HepG2 (cell line): ENCODE measurements around the gene CCT4. TPM values are rescaled to one million over a fixed set of nuclear protein-coding genes. Genes with fewer than 3 reads are reported as not detected.

Experiments
- BRD4 ChIP-seq: sonication (generic); formaldehyde crosslinking; IDR thresholded peaks from 2 replicates; pipeline ENCODE4 v1.4.0; 2020; ENCODE audit warnings: missing genetic modification reagents
- ELF1 ChIP-seq: sonication (generic); formaldehyde crosslinking; IDR thresholded peaks from 2 replicates; pipeline ENCODE4 v1.4.0; 2020; ENCODE audit warnings: missing genetic modification reagents
- HNF4A ChIP-seq: sonication (generic); formaldehyde crosslinking; IDR thresholded peaks from 2 replicates; pipeline ENCODE4 v1.4.0; 2020; ENCODE audit warnings: missing genetic modification reagents
- KDM6A ChIP-seq: IDR thresholded peaks from 2 replicates; pipeline ENCODE4 v1.6.1; 2016; ENCODE audit warnings: low read depth
- NFIC ChIP-seq: IDR thresholded peaks from 2 replicates; pipeline ENCODE4 v1.6.1; 2012; ENCODE audit warnings: mild to moderate bottlenecking, low read length, inconsistent platforms
- RBFOX2 ChIP-seq: fragments of 200-400 bp; formaldehyde crosslinking; IDR thresholded peaks from 2 replicates; pipeline ENCODE4 v1.6.1; 2017; ENCODE audit warnings: low read depth, mild to moderate bottlenecking, low read length
- SNAPC2 ChIP-seq: sonication (generic); formaldehyde crosslinking; IDR thresholded peaks from 2 replicates; pipeline ENCODE4 v1.8.1; 2022; ENCODE audit warnings: mild to moderate bottlenecking, missing genetic modification reagents
- TBL1XR1 ChIP-seq: fragments of 150-350 bp; IDR thresholded peaks from 2 replicates; pipeline ENCODE4 v1.6.1; 2014; ENCODE audit warnings: borderline replicate concordance, low read length; ENCODE audit not compliant: partially characterized antibody
- TOPORS ChIP-seq: sonication (generic); formaldehyde crosslinking; IDR thresholded peaks from 2 replicates; pipeline ENCODE4 v1.8.0; 2023; ENCODE audit warnings: mild to moderate bottlenecking, missing genetic modification reagents
- YEATS2 ChIP-seq: sonication (generic); formaldehyde crosslinking; IDR thresholded peaks from 2 replicates; pipeline ENCODE4 v1.4.0; 2020; ENCODE audit warnings: missing genetic modification reagents, borderline replicate concordance
- ZNF34 ChIP-seq: sonication (generic); formaldehyde crosslinking; IDR thresholded peaks from 2 replicates; pipeline ENCODE4 v1.4.0; 2020; ENCODE audit warnings: mild to moderate bottlenecking, missing genetic modification reagents, borderline replicate concordance
- ZNF446 ChIP-seq: sonication (generic); formaldehyde crosslinking; IDR thresholded peaks from 2 replicates; pipeline ENCODE4 v1.5.0; 2020; ENCODE audit warnings: mild to moderate bottlenecking, missing genetic modification reagents
- ZNF556 ChIP-seq: sonication (generic); formaldehyde crosslinking; IDR thresholded peaks from 2 replicates; pipeline ENCODE4 v1.4.0; 2020; ENCODE audit warnings: mild to moderate bottlenecking, missing genetic modification reagents, borderline replicate concordance
- ZNF674 ChIP-seq: sonication (generic); formaldehyde crosslinking; IDR thresholded peaks from 2 replicates; pipeline ENCODE4 v1.5.0; 2020; ENCODE audit warnings: low read depth, mild to moderate bottlenecking, missing genetic modification reagents
- ZNF841 ChIP-seq: sonication (generic); formaldehyde crosslinking; IDR thresholded peaks from 2 replicates; pipeline ENCODE4 v1.8.1; 2023; ENCODE audit warnings: missing genetic modification reagents, borderline replicate concordance
- polyA plus RNA-seq, 8 experiments: library from polyadenylated mRNA; depleted of rRNA in 3 of 8; stranded (reverse) in 7 of 8; unstranded in 1 of 8; fragments of >200 nt; fragmentation: Illumina TruSeq in 4 of 8; extraction: Trizol in 4 of 8; gene quantifications; 2 replicates each; pipeline versions ENCODE4 v1.2.1 to v1.2.3, GENCODE V29; 2011 to 2016; ENCODE audit warnings: low read depth in 4 of 8, missing spikeins in 1 of 8, mixed read lengths in 1 of 8; ENCODE audit not compliant: insufficient read depth in 1 of 8
- total RNA-seq, 5 experiments: library from RNA; depleted of rRNA; stranded (reverse); fragments of >200 nt; fragmentation: Illumina TruSeq; extraction: Trizol; gene quantifications; 2 replicates each; pipeline ENCODE4 v1.2.3, GENCODE V29; 2016; ENCODE audit warnings: low read depth in 1 of 5
- TF ChIP-seq, protein P1 (sequence below): sonication (generic); formaldehyde crosslinking; IDR thresholded peaks from 2 replicates; pipeline ENCODE4 v1.8.0; 2022; ENCODE audit warnings: missing genetic modification reagents, mild to moderate bottlenecking, moderate library complexity, borderline replicate concordance
- TF ChIP-seq, protein P2 (sequence below): sonication (generic); formaldehyde crosslinking; IDR thresholded peaks from 2 replicates; pipeline ENCODE4 v1.4.0; 2020; ENCODE audit warnings: missing genetic modification reagents
- TF ChIP-seq, protein P3 (sequence below): sonication (generic); formaldehyde crosslinking; IDR thresholded peaks from 2 replicates; pipeline ENCODE4 v1.8.0; 2022; ENCODE audit warnings: missing genetic modification reagents, low read depth, mild to moderate bottlenecking, borderline replicate concordance
- TF ChIP-seq, protein P4 (sequence below), 2 experiments: sonication (generic) in 1 of 2; formaldehyde crosslinking in 1 of 2; IDR thresholded peaks; 2 replicates each; pipeline versions ENCODE4 v1.5.1 to v1.6.1; 2011 to 2020; ENCODE audit warnings: borderline replicate concordance in 1 of 2, low read depth in 1 of 2, low read length in 1 of 2, mild to moderate bottlenecking in 1 of 2, missing genetic modification reagents in 1 of 2, moderate library complexity in 1 of 2
- TF ChIP-seq, protein P5 (sequence below): sonication (generic); formaldehyde crosslinking; IDR thresholded peaks from 2 replicates; pipeline ENCODE4 v1.8.1; 2023; ENCODE audit warnings: missing genetic modification reagents, mild to moderate bottlenecking, borderline replicate concordance

Gene CCT4
- total and polyA plus RNA-seq, 2 of the 13 experiments (the other 11 are each of a cell fraction or from before 2014, with no cell fraction given) = 138 to 340 TPM

DNA sequence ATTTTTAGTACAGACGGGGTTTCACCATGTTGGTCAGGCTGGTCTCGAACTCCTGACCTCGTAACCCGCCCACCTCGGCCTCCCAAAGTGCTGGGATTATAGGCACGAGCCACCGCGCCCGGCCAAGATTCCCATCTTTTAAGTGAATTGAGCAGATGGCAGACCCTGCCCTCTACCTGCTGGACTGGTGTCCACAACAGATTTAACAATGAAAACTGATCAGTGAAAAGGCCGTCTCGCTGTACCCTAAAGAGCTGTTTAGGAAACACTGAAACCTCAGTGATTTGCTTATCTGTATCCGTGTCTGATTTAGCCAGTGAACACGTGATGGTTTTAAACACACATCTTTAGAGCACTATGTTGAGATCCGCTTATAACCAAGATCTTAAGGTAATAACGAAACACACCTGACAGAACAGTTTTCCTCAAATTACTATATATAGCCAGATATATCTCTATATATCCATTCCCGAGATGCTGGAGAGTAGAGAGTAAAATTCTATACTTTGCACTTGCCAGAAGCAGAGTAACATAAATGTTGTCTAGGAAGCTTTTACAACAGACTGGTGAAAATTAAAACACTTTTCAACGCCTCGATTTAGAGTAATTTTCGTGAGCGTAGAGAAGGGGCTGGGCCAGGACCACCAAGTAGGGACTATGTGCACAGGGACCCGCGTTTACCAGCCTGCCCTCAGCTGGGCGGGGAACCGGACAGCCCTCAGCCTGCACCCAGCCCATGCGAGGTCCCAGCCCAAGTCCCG is 35.2 kb downstream of the CCT4 start (continued):
- TF ChIP-seq, protein P1, sequence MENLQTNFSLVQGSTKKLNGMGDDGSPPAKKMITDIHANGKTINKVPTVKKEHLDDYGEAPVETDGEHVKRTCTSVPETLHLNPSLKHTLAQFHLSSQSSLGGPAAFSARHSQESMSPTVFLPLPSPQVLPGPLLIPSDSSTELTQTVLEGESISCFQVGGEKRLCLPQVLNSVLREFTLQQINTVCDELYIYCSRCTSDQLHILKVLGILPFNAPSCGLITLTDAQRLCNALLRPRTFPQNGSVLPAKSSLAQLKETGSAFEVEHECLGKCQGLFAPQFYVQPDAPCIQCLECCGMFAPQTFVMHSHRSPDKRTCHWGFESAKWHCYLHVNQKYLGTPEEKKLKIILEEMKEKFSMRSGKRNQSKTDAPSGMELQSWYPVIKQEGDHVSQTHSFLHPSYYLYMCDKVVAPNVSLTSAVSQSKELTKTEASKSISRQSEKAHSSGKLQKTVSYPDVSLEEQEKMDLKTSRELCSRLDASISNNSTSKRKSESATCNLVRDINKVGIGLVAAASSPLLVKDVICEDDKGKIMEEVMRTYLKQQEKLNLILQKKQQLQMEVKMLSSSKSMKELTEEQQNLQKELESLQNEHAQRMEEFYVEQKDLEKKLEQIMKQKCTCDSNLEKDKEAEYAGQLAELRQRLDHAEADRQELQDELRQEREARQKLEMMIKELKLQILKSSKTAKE (CRISPR knock-in tag) = 0 out of 2 replicates have a peak, but pooled peaks have one; percentile 17
- TF ChIP-seq ZNF34 (CRISPR knock-in tag) = no peak
- TF ChIP-seq KDM6A (CRISPR knock-in tag) = no peak
- TF ChIP-seq ZNF674 (CRISPR knock-in tag) = peak; percentile 2; the same call in 1 of the 2 replicates
- no peak for TF ChIP-seq YEATS2 (CRISPR knock-in tag)
- TF ChIP-seq ELF1 (CRISPR knock-in tag) = no peak
- peak; percentile 6; the same call in 1 of the 2 replicates for TF ChIP-seq ZNF556 (CRISPR knock-in tag)
- peak; percentile 91; the same call in 1 of the 2 replicates for TF ChIP-seq ZNF446
- TF ChIP-seq, protein P2, sequence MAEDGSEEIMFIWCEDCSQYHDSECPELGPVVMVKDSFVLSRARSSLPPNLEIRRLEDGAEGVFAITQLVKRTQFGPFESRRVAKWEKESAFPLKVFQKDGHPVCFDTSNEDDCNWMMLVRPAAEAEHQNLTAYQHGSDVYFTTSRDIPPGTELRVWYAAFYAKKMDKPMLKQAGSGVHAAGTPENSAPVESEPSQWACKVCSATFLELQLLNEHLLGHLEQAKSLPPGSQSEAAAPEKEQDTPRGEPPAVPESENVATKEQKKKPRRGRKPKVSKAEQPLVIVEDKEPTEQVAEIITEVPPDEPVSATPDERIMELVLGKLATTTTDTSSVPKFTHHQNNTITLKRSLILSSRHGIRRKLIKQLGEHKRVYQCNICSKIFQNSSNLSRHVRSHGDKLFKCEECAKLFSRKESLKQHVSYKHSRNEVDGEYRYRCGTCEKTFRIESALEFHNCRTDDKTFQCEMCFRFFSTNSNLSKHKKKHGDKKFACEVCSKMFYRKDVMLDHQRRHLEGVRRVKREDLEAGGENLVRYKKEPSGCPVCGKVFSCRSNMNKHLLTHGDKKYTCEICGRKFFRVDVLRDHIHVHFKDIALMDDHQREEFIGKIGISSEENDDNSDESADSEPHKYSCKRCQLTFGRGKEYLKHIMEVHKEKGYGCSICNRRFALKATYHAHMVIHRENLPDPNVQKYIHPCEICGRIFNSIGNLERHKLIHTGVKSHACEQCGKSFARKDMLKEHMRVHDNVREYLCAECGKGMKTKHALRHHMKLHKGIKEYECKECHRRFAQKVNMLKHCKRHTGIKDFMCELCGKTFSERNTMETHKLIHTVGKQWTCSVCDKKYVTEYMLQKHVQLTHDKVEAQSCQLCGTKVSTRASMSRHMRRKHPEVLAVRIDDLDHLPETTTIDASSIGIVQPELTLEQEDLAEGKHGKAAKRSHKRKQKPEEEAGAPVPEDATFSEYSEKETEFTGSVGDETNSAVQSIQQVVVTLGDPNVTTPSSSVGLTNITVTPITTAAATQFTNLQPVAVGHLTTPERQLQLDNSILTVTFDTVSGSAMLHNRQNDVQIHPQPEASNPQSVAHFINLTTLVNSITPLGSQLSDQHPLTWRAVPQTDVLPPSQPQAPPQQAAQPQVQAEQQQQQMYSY (CRISPR knock-in tag) = peak; percentile 7; the same call in 1 of the 2 replicates
- no peak for TF ChIP-seq RBFOX2
- TF ChIP-seq, protein P3, sequence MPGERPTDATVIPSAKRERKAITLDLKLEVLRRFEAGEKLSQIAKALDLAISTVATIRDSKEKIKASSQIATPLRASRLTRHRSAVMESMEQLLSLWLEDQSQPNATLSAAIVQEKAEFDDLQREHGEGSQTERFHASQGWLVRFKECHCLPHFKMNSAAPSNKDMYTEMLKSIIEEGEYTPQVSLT (CRISPR knock-in tag) = 0 out of 2 replicates have a peak, but pooled peaks have one; percentile 16
- TF ChIP-seq, protein P4, sequence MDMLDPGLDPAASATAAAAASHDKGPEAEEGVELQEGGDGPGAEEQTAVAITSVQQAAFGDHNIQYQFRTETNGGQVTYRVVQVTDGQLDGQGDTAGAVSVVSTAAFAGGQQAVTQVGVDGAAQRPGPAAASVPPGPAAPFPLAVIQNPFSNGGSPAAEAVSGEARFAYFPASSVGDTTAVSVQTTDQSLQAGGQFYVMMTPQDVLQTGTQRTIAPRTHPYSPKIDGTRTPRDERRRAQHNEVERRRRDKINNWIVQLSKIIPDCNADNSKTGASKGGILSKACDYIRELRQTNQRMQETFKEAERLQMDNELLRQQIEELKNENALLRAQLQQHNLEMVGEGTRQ (IDR thresholded peaks at IDR 0.05; ENCODE audit: low read depth, low read length) = peak; percentile 74
- TF ChIP-seq, protein P4 (CRISPR knock-in tag; IDR thresholded peaks at IDR 0.05; ENCODE audit: borderline replicate concordance) = peak; percentile 77; the same call in 1 of the 2 replicates
- no peak for TF ChIP-seq SNAPC2
- no peak for TF ChIP-seq HNF4A (CRISPR knock-in tag)
- no peak for TF ChIP-seq NFIC
- TF ChIP-seq TOPORS (CRISPR knock-in tag) = no peak
- peak; percentile 39 for TF ChIP-seq TBL1XR1
- TF ChIP-seq, protein P5, sequence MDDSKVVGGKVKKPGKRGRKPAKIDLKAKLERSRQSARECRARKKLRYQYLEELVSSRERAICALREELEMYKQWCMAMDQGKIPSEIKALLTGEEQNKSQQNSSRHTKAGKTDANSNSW (CRISPR knock-in tag) = no peak
- TF ChIP-seq ZNF841 (CRISPR knock-in tag) = 0 out of 2 replicates have a peak, but pooled peaks have one; percentile 19
- no peak for TF ChIP-seq BRD4 (CRISPR knock-in tag)
